ENCODE measurements around the gene TMEM125. TPM values are rescaled to one million over a fixed set of nuclear protein-coding genes. Genes with fewer than 3 reads are reported as not detected.
A peak's percentile ranks its signal among the peaks of the same experiment; 100 is the strongest.

The TMEM125 gene
- total RNA-seq, 2 donors from 2014 or later: 45.8 to 51.1 TPM

DNA sequence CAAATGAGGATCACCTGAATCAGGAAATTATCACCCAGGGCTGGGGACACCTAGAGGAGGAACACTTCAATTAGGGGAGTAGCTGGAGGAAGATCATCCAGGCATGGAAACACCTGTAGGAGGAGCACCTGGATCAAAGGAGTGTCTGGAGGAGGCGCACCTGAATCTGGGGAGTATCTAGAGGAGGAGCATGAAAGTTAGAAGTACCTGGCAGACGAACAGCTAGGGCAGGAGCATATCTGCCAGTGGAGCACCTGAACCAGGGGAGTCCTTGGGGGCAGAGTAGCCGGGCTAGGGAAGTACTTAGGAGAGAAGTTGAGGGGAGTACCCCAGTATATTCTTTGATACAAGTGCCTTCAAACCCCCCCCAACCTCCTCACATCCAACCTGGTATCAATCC is 14.3 kb downstream of the TMEM125 start:
- Histone ChIP-seq H3K9me3 (no peaks in the 10 kb centered on the region), H3K36me3 (replicated peaks in 1 of 2; ENCODE audit: insufficient read depth in 1 of 2, low read depth in 2 of 2) (no peaks in the 10 kb centered on the region), H3K27ac (peak overlapping the region in 2 of 4 donors; percentile 76 to 88), H3K4me3 (no peak overlapping the region), H3K27me3 (no peaks in the 10 kb centered on the region), H3K4me1 (peaks cover 40% of the 10 kb centered on the region)
- TF ChIP-seq POLR2A (IDR thresholded peaks at IDR 0.05): no peak
- TF ChIP-seq, protein P1, sequence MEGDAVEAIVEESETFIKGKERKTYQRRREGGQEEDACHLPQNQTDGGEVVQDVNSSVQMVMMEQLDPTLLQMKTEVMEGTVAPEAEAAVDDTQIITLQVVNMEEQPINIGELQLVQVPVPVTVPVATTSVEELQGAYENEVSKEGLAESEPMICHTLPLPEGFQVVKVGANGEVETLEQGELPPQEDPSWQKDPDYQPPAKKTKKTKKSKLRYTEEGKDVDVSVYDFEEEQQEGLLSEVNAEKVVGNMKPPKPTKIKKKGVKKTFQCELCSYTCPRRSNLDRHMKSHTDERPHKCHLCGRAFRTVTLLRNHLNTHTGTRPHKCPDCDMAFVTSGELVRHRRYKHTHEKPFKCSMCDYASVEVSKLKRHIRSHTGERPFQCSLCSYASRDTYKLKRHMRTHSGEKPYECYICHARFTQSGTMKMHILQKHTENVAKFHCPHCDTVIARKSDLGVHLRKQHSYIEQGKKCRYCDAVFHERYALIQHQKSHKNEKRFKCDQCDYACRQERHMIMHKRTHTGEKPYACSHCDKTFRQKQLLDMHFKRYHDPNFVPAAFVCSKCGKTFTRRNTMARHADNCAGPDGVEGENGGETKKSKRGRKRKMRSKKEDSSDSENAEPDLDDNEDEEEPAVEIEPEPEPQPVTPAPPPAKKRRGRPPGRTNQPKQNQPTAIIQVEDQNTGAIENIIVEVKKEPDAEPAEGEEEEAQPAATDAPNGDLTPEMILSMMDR (IDR thresholded peaks at IDR 0.05): no peak
- WGBS, 2 donors: 36 to 74% methylated on average over 3 of the region's 3 CpGs
- DNase-seq (no peak), ATAC-seq (no peak)
- intact Hi-C loops (cut with DNase I): no loop called here

DNA sequence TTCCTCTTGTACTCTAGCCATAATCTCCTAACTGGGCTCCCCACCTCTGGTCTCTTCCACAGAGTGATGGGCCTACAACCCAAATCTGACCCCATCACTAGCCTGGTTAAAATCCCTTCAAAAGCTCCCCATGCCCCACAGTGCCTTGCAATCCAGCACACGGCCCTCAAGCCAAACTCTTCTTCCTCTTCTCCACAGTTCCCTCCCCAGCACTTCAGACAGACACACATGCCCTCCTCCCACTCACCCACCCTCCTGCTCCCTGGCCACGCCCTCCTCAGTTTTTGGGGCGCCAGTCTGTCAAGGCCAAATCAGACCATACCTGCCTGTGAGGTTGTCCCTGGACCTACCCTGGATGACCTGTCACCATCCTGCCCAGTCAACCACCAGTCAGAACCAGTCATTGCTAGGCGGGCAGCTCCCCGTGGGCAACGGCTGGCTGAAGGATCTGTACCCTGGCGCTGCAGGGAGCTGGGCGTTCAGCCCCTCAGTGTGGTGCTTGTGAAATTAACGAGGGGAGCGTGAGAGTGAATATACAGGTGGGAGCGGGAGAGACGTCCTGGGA is 14.8 kb downstream of the TMEM125 start:
- Histone ChIP-seq H3K4me1 (peaks cover 45% of the 10 kb centered on the region), H3K36me3 (replicated peaks in 1 of 2; ENCODE audit: insufficient read depth in 1 of 2, low read depth in 2 of 2) (no peaks in the 10 kb centered on the region), H3K4me3 (peak overlapping the region; percentile 36 to 56), H3K27ac (peak overlapping the region; percentile 65 to 88 (median 77)), H3K9me3 (no peaks in the 10 kb centered on the region), H3K27me3 (no peaks in the 10 kb centered on the region)
- TF ChIP-seq POLR2A (IDR thresholded peaks at IDR 0.05): no peak
- TF ChIP-seq, protein P1 (IDR thresholded peaks at IDR 0.05): no peak
- ATAC-seq (peak; percentile 1), DNase-seq (peak in 1 of 4 donors; percentile 14)
- intact Hi-C loops (cut with DNase I): no loop called here
- WGBS, 2 donors: 17% methylated on average over 8 to 12 of the region's 12 CpGs

DNA sequence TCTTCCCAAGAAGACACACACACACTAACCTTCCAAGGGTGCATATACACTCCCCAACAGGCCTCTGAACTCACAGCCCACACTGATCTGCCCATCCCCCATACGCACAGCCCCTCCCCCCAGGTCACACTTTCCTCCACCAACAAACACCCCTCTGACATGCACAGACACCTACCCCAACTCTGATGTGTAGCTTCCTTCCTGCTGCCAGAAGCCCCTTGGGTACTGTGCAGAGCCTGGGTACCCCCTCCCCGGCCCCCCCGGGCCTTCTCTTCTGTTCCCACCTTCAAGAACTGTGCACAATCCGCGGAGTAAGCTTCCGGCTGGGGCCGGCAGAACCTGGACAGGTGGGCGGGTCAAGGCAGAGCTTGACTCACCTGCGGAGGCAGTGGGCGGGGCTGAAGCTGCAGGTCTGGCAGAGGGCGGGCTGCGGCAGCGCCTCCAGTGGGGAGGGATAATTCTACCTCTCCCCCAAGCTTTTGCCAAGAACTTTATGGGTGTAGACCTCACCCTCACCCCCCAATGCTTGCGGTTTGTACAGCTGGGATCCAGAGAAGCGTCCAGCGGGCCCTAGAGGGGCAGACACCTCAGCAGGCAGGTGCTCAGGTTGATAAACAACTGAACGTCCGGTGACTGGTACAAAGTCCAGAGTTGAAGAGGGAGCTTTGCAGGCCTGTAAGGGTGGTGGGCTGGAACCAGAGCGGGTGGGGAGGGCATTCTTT is 15.6 kb downstream of the TMEM125 start, which contains the start of gene C1orf210:
TSS of gene C1orf210 (minus strand) at position 313 of the 722 bp plus-strand sequence. CDS start 2,311 bp downstream, outside the sequence.
- peaks cover 46% of the 10 kb centered on the region for H3K4me1 ChIP-seq
- WGBS, 2 donors: 7 to 14% methylated on average over 16 to 19 of the region's 19 CpGs
- no peaks in the 10 kb centered on the region for H3K36me3 ChIP-seq (replicated peaks in 1 of 2; ENCODE audit: insufficient read depth in 1 of 2, low read depth in 2 of 2)
- ATAC-seq (peak; percentile 97), DNase-seq (peak; percentile 95 to 97 (median 96))
- TF ChIP-seq, protein P1 (IDR thresholded peaks at IDR 0.05): peak; percentile 48 to 81 (median 72)
- peak in 2 of 3 donors; percentile 57 to 63 for TF ChIP-seq POLR2A (IDR thresholded peaks at IDR 0.05)
- H3K9me3 ChIP-seq: no peaks in the 10 kb centered on the region
- peak within 1 kb of the TSS; percentile 65 to 88 (median 77) for H3K27ac ChIP-seq
- intact Hi-C loops (cut with DNase I): no loop called here
- H3K27me3 ChIP-seq: no peaks in the 10 kb centered on the region
- peak within 1 kb of the TSS; percentile 36 to 56 for H3K4me3 ChIP-seq

DNA sequence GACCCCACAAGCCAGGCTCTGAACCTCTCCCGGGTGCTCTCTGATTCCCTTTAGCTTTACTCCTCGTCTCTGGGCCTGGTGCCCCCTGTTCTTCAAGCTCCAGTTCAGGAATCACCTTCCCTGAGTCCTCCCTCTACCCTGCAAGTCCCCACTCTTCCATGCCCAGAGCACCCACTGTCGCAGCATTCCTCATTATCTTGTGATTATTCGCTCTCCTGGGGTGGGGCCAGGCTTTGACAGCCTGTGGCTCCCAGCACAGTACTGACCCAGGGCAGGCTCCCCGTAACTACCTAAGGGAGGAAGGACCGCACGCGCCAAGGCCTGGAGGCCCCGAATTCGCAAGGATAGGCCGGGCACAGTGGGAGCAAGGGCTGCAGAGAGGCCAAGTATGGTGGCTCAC is 16.3 kb downstream of the TMEM125 start:
- no peaks in the 10 kb centered on the region for H3K36me3 ChIP-seq (replicated peaks in 1 of 2; ENCODE audit: insufficient read depth in 1 of 2, low read depth in 2 of 2)
- DNase-seq (peak in 1 of 4 donors; percentile 54), ATAC-seq (peak; percentile 14)
- no peak overlapping the region for H3K4me3 ChIP-seq
- no peaks in the 10 kb centered on the region for H3K27me3 ChIP-seq
- intact Hi-C loops (cut with DNase I): no loop called here
- H3K9me3 ChIP-seq: no peaks in the 10 kb centered on the region
- peak overlapping the region; percentile 65 to 88 (median 77) for H3K27ac ChIP-seq
- peaks cover 46% of the 10 kb centered on the region for H3K4me1 ChIP-seq
- 46 to 59% methylated on average over 11 of the region's 11 CpGs for WGBS, 2 donors
- no peak for TF ChIP-seq POLR2A (IDR thresholded peaks at IDR 0.05)
- TF ChIP-seq, protein P1 (IDR thresholded peaks at IDR 0.05): no peak
